NCI-H82 (cell line): ENCODE data around the gene CIAO2B.
A peak's percentile ranks its signal among the peaks of the same experiment; 100 is the strongest.
"Not testable (repeated sequence)": the region's sequence is repeated elsewhere in the genome, so short reads cannot be mapped to it uniquely, and the experiment has no call there.

Source experiments
- DNase-seq: peaks from one replicate; lab custom pipeline; 2025; lab: John Stamatoyannopoulos, UW

CIAO2B gene

DNA sequence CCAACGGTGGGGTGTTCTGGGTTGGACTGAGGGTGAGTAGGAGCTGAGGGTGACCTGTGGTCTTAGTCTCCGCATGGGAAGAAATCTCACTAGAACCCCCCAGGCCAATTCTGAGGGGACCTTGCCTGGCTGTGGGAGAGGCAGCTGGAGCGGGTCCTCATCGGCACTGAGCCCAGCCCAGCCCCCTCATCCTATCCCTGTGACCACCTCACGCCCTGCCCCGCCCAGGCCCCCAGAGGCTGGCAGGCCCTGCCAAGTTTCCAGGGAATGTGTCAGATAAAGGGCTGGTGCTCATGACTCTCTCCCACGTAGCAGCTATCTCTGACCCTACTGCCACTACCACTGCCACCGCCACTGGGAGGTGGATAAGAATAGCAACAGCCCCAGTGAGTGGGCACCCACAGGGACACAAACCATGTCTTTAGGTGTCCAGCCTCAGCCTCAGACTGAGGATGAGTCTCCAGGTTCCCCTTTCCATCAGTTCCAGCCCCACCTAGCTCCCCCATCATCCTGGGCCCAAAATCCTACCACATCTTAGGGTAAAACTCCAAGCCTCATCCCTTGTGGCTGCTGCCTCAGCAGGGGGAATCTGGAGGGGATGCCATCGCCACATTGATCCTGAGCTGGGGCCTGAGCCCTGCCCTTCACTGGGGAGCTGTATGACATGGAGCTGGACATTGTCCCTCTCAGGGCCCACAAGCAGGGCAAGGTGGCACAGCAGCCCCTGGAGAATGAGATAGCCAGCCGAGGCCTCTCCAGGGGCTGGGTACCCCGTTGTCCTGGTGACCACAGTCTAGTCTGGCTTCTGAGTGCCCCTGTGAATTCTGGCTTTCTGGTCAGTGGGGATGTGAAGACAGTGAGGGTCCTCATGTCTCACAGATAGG, 30.4 kb downstream of the CIAO2B start:
- DNase-seq: no peak

DNA sequence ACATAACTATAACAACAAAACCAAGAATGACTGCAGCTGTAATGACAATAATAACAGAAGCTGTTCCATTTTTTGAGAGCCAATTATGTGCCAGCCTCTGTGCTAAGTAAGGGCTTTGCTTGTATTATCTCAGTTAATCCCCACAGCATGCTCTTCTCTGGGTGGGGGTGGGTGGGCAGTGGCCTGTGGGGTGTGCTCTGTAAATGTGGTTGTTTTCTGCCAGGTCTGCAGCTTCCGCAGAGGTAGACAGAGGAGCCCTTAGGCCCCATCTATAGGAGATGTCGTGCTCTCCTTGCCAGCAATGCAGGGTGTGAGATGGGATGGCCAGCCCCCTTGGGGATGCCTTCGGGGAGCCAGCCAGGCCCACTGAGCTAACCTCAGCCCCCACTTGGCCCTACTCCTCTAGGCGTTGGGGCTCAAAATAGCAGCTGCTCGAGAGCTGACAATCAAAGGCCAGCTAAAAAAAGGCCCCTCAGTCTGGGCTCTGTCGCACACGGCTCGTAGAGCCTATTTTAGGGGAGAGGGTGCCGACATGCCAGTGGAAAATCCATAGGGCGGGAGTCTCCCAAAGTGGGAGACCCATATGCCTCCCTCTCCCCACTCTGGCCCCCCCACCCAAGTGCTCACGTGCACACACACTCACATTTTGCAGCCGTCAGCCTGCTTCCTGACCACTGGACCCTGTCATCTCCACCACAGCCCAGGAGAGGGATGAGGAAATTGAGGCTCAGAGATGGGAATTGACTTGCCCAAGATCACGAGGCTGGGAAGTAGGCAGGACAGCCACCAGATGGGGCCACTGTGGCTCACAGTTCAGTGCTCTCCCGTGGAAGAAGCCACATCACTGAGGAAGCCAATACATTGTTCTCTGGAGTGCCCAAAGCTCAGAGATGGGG, 31.3 kb downstream of the CIAO2B start:
- peak; percentile 73 for DNase-seq

DNA sequence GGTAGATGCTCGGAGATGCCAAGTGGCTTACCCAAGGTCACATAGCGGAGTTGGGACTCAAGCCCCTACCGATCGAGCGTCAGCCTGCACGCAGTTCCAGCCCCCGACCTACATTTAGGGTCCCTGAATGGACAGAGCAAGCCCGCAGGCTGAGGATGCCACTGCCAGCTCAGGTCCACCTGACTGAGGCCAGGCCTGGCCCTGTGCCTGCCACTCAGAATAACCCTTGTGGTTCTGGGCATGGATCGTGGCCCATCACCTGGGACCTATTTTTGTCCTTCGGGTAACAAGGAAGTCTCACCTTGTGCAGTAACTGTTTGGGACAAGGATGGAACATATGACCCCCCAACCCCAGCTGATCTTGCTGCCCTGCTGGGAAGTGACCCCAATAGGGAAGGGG, 32.6 kb downstream of the CIAO2B start:
- no peak for DNase-seq

DNA sequence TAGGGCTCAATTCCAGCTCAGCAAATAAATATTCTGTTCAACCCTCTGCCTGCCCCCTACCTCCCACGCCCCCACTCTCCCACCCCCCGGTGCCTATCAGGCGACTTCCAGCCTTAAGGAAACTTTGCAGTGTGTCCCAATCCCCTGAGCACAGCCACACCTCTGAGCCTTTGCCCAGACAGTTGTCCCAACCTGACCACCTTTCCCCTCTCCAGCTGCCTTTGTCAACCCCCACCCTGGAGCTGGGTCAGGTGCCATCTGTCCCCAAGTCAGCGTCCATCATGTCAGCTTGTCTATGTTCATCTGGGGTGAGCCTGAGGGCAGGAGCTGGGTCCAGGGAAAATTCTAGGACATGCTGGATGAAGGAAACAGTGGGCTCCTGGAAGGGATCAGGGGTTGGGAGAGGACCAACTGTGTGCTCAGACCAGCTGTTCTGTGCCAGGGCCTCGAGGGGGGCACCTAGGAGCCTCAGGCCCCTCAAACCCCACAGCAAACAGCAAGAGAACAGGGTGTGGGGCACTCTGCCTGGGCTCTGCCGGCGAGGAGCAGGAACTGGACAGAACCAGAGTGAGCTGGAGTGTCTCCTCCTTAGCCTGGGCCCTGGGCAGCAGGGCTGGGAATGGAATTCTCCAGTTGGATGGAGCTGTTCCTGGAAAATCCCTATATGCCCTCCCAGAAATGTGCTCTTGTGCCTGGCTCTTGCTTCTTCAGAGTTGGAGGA, 33.3 kb downstream of the CIAO2B start:
- peak; percentile 84 for DNase-seq

DNA sequence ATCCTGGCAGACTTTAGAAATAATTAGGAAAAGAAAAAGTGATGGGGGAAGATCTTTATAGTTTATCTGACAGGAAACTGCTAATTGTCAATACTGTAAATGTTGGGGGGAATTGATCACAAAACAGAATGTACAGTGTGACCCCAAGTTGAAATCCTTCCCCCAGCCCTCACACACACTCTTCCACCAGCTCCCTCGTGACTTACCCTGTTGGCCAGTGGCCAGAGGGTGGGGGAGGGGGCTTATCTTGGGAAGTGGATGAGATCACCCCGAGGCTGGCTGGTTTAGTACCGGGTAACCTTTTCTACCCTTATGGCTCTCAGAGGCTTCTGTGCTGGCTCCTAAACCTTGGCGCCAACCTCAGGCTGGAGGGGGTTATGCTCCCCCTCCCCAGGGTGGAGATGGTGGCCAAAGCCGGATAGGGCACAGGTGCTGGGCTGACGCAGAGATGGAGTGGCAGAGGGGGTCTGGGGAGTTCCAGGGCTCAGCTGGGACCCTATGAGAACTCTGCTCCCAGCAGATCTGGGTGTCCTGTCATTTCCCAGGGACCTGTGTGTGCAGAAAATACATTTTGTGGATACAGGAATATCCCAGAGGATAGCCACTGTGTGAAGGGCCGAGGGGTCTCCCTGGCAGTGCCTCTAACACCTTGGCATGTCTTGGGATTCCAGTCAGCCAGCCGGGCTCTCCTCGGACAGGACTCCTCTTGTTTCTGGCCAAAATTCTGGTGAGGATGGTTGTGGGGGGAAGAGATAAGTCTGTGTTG, 34.1 kb downstream of the CIAO2B start:
- DNase-seq: peak; percentile 89

DNA sequence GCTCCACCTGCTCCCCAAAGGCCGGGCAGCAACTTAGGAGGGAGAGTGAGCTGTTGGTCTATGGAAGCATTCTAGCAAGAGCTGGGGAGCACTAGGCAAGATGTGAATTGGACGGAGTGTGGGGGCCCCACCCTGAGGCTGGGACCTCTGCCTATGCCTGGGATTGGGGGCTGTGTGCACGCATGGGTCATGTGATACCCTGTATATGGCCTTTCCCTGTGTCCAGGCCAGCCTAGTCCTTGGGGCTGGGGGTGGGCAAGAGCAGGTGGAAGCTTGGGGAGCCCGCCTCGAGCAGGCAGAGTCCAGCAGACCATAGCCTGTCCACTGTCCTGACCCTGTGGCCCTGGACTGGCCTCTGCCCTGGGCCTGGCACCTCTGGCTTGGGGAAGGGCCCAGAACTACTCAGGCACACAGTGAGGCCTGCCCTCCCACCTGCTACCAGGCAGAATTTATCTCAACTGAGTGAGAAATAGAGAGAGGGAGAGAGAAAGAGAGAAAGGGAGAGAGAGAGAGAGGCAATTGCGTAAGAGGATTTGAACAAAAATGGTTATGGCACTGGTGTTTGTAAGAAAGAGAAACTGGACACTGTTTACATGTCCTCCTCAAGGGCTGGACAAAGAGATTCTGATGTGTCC, 34.8 kb downstream of the CIAO2B start:
- no peak for DNase-seq

DNA sequence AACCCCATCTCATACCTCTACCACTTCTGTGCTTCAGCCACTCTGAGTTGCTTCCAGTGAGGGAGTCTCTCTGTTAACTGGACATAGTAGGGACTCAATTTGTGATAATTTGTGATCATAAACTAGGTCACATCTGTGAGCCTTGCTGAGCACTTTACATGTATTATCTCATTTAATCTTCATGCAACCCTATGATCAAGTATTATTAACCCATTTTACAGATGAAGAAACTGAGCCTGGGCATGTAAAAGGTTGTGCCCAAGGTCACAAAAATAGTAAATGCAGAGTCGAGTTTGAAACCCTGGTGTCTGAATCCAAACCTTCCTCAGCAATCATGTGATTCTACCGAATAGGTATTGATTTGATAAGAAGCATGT, 35.3 kb downstream of the CIAO2B start:
- DNase-seq: no peak

DNA sequence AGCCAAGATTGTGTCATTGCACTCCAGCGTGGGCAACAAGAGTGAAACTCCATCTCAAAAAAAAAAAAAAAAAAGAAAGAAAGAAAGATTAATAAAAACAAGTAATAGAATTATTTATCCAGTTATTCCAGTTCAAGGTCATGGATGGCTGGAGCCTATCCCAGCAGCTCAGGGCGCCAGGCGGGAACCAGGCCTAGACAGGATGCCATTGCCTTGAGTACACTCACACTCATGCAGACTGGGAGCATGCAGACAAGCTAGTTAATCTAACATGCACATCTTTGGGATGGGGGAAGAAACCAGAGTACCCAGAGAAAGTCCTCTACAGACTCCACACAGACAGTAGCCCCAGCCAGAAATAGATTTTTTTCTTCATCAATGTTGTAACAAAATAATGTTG, 36.0 kb downstream of the CIAO2B start:
- DNase-seq: peak; percentile 16

DNA sequence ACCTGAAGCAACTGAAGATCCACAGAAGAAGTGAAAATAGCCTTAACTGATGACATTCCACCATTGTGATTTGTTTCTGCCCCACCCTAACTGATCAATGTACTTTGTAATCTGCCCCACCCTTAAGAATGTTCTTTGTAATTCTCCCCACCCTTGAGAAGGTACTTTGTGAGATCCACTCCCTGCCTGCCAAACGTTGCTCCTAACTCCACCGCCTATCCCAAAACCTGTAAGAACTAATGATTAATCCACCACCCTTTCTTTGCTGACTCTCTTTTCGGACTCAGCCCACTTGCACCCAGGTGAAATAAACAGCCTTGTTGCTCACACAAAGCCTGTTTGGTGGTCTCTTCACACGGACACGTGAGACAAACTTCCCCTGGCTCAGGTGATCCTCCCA, 37.5 kb downstream of the CIAO2B start:
- DNase-seq: not testable (repeated sequence)

DNA sequence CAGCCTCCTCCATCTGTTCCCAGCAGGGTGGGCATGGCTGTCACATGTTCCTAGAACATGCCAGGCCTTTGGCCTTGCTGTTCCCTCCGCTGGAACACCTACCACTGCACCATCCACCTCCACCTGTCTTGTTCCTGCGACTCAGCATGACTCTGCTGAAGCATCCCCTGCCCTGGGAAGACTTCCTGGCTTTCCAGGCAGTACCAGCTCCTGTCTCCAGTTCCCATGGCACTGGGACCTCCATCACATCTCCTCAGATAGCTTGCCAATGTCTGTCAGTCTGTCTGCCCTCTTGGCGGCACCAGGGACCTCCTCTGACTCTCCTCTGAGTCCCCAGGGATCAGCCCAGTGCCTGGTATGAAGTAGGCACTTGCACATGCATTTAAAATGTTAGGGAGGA, 38.2 kb downstream of the CIAO2B start:
- DNase-seq: no peak

DNA sequence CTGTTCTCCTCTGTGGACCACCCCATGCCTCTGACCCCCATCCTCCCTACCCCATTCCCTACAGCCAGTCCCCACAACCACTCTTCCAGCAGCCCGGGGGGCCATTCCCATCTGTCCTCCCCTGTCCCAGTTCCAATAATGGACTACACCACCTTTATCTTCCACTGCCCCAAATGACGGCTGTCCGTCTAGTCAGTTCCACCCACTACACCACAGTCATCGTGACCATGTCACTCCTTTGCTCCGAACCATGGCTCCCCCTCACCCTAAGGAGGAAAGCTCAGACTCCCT, 38.6 kb downstream of the CIAO2B start:
- no peak for DNase-seq

DNA sequence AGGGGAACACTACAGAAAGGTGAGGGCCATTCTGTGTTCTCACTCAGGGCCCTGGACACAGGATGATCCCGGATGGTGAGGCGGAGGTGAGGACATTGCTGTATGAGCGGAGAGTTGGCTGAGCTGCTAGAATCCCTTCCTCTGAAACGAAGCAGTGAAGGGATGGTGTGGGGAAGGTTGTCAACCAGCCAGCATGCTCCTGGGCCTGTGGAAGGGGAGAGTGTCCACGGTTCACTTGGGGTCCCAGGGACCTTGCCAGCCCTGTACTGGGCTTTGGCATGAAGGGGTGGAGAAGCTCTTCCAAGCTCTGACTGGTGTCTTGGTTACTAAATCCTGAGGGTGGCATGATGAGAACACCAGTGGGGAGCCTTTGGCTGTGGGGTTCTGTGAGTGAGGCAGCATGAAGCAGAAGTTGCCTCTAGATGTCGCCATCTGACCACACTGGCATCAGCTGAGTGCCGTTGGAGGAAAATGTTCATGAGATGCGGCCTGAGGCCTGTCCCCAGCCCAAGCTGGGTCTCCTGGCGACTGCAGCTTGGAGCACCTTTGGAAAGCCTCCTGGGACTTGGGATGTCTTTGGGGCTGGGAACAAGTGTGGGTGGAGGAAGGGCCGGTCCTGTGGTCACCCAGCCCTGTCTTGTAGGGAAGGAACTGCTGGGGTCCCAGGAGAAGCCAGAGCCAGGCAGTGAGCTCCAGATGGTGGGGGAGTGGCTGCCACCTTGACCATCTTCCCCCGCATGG, 39.1 kb downstream of the CIAO2B start:
- DNase-seq: peak; percentile 91

DNA sequence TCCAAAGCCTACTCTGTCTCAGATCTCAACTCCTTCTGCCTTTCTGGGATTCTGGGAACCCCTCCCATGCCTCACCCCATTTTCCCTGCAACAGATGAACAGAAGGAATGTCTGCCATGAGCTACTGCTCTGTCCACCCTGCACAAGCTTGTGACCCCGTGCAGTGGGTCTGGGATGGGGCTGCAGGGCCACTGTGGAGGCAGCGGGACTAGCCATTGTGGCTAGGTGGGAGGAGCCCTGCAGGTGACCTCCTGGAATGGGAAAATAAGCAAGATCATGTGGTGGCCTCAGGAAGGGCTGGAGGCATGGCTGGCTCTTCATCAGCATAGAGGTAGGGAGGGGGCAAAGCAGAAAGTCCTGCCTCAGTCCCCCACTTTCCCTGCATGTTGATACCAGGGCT, 40.1 kb downstream of the CIAO2B start:
- no peak for DNase-seq

DNA sequence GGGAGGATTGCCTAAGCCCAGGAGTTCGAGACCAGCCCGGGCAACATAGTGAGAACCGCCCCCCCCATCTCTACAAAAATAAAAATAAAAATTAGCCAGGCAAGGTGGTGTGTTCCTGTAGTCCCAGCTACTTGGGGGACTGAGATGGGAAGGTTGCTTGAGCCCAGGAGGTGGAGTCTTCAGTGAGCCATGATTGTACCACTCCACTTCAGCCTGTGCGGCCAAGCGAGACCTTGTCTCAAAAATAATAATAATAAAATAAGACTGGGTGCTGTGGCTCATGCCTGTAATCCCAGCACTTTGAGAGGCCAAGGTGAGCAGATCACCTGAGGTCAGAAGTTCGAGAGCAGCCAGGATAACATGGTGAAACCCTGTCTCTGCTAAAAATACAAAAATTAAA, 42.4 kb downstream of the CIAO2B start:
- no peak for DNase-seq

DNA sequence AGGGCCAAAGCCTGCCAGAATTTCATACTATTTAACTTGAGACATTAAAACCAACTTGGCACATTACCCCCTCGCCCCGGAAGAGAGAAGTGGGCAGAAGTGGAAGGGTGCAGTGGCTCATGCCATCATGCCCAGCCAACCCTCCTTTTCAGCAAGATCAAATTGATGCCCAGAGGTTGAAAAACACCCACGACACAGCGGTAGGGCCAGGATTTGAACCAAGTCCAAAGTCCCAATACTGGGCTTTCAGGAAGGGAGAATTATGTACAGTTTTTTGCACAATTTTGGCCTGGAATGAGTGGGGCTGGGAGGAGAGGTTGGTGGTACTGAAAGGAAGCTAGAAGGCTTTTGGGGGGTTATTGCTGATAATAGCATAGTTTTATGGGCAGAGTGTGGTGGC, 42.8 kb downstream of the CIAO2B start:
- DNase-seq: no peak

DNA sequence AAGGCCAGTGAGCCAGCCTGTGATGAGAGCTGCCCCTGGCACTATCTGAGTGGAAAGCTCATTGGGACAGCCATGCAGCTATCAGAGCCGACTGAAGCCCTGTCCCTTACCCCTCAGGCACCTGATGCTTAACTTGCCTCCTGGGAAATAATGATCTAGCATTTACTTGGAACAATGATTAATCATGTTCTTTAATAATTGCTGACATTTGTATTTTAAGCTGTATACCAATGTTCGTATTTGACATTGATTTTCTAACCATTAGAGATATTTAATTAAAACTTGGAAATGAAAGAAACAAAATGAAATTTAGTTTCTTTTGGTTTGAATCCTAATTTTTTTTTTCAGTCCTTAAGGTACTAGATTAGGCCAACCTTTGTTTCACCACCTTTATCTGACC, 43.4 kb downstream of the CIAO2B start:
- DNase-seq: no peak

DNA sequence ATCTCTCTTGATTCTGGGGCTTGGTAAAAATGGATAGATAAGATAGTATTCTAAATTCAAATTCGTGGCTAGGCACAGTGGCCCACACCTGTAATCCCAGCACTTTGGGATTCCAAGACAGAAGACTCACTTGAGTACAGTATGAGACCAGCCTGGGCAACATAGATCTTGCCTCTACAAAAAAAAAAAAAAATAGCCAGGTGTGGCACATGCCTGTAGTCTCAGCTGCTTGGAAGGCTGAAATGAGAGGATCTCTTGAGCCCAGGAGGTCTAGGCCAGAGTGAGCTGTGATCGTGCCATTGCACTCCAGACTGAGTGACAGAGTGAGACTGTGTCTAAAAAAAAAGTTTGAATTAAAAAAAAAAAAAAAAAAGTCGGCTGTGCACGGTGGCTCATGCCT, 44.6 kb downstream of the CIAO2B start:
- DNase-seq: no peak

DNA sequence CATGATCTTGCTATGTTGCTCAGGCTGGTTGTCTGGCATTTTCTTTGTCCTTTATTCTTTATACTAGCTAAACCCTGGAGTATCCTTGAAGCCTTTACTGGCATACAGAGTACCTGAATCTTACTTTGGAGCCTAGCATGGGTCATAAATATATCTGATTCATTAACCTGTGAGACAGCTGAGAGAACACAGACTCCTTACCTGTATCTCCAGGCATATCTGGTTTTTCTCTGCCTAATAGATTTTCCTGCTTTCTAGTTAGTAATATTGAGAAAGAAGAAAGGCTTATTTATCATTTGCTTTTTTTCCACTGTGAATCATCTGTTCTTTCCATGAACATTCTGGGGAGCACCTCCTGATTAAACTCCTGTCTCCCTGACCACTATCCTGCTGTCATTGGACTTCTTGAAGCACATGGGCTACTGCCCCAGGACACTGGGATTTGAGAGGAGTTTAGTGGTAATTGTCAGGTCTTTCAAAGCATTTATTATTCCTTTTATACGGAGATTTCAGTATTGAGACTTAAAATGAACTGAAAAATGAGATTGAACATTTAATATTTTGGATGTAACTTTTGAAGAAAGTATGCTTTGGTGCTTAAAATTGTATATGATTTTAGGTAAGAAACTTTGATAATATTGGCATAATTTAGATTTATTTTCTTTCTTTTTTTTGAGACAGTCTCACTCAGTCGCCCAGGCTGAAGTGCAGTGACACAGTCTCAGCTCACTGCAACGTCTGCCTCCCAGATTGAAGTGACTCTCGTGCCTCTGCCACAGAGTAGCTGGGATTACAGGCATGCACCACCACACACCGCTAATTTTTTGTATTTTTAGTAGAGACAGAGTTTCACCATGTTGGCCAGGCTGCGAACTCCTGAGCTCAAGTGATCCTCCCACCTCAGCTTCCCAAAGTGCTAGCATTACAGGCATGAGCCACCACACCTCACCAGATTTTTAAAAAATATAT, 45.3 kb downstream of the CIAO2B start:
- DNase-seq: no peak

DNA sequence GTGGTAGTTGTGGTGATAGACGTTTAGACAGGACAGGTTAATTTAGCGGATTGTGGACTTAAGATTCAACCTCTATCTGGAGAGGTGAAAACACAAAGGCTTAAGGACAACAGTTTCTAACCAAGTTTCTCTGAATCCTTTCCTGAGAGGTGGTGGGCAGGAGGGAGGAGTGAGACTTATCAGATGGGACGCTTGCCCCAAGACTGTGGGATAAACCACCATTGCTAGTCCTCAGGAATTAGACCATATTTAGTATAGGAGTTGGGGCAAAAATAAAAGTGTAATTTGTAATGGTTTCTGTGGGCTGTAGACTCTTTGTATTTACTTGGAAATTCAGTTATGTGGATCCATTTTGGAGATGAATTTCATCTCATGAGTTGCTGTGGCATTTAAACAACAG, 47.3 kb downstream of the CIAO2B start:
- DNase-seq: no peak

DNA sequence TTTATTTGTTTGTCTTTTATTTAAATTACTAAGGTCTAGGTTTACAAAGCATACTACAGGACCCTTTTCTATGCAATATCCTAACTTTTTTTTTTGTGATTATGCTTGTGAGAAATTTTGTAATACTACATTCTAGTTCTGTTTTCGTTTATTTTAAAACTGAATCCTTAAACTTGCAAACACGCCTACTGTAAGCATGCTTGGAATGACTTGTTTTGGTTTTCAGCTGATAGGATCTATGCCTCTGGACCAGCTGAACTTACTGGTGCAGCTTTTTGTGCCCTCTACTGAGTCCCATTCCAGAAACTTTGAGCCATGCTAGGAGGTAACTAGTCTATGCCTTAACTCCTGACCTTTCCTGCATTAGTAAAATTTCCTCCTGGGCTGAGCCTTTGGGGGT, 47.9 kb downstream of the CIAO2B start:
- DNase-seq: no peak
